ENCODE data around the gene PIH1D1.

DNA sequence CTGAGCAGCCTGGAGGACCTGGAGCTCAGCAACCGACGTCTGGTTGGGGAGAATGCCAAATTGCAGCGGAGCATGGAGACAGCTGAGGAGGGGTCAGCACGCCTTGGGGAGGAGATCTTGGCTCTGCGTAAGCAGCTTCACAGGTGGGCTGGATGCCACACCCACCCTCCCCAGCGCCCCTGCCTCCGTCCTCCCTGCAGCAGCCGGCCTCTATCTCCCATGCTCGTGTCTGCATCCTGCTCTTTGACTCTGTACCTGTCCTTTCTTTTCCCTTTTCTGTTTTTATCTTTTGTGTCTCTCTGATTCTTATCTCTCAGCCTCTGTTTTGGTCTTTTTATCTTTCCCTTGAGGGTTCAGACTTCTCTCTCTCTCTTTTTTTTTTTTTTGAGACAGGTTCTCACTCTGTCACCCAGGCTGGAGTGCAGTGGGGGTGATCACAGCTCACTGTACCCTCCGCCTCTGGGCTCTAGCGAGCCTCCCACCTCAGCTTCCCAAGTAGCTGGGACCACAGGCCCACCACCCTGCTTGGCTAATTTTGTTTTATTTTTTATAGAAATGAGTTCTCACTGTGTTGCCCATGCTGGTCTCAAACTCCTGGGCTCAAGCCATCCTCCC lies 53.5 kb downstream of the PIH1D1 start:
- TF ChIP-seq, protein P1, sequence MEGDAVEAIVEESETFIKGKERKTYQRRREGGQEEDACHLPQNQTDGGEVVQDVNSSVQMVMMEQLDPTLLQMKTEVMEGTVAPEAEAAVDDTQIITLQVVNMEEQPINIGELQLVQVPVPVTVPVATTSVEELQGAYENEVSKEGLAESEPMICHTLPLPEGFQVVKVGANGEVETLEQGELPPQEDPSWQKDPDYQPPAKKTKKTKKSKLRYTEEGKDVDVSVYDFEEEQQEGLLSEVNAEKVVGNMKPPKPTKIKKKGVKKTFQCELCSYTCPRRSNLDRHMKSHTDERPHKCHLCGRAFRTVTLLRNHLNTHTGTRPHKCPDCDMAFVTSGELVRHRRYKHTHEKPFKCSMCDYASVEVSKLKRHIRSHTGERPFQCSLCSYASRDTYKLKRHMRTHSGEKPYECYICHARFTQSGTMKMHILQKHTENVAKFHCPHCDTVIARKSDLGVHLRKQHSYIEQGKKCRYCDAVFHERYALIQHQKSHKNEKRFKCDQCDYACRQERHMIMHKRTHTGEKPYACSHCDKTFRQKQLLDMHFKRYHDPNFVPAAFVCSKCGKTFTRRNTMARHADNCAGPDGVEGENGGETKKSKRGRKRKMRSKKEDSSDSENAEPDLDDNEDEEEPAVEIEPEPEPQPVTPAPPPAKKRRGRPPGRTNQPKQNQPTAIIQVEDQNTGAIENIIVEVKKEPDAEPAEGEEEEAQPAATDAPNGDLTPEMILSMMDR (IDR thresholded peaks at IDR 0.05) = no peak
- TF ChIP-seq EP300 (IDR thresholded peaks at IDR 0.05) (no peak), POLR2A (IDR thresholded peaks at IDR 0.05) (no peak)

Data from sigmoid colon (tissue), 4 donors.